Sciatic nerve (tissue), 2 donors: Measurements from ENCODE around the gene PLIN3. TPM values are rescaled to one million over a fixed set of nuclear protein-coding genes. Genes with fewer than 3 reads are reported as not detected.

Experiments used
- ATAC-seq: fragments of 200-7000 bp; cut with Tn5 transposase; one replicate; pipeline ENCODE4 v1.9.1; 2020; ENCODE audit warnings: mild to moderate bottlenecking, moderate library complexity
- DNase-seq: peaks from one replicate; pipeline ENCODE4 v3.0.0-alpha.2; 2020; ENCODE audit warnings: low spot score
- intact Hi-C: fragments of 100-400 bp; cut with DNase I; formaldehyde crosslinking; loops from one replicate; pipeline ENCODE4 v1.14.2; 2022
- total RNA-seq: library from RNA; stranded (reverse); fragmentation: NEBNext Ultra II Directional; extraction: Animal tissue kit (Norgen Biotek cat#: 25700); gene quantifications from one replicate; pipeline ENCODE4 v1.2.1, GENCODE V29; 2021
- donor health status: DM: no; HTN: no; CAD: no.
- donor health status: DM: no; HTN: no; CAD: no.

The PLIN3 gene, protein sequence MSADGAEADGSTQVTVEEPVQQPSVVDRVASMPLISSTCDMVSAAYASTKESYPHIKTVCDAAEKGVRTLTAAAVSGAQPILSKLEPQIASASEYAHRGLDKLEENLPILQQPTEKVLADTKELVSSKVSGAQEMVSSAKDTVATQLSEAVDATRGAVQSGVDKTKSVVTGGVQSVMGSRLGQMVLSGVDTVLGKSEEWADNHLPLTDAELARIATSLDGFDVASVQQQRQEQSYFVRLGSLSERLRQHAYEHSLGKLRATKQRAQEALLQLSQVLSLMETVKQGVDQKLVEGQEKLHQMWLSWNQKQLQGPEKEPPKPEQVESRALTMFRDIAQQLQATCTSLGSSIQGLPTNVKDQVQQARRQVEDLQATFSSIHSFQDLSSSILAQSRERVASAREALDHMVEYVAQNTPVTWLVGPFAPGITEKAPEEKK
- total RNA-seq, result 32.1 TPM

- DNase-seq (peak; percentile 99), ATAC-seq (peak; percentile 98)
- intact Hi-C loops, result no loop called here
These were observed at the start of gene PLIN3 for GRCh38 chr19:4867534-4868285. Gene PLIN3, minus strand, starts transcription at chr19:4867667. Its CDS starts 6,273 bp downstream, at chr19:4861394.

DNA sequence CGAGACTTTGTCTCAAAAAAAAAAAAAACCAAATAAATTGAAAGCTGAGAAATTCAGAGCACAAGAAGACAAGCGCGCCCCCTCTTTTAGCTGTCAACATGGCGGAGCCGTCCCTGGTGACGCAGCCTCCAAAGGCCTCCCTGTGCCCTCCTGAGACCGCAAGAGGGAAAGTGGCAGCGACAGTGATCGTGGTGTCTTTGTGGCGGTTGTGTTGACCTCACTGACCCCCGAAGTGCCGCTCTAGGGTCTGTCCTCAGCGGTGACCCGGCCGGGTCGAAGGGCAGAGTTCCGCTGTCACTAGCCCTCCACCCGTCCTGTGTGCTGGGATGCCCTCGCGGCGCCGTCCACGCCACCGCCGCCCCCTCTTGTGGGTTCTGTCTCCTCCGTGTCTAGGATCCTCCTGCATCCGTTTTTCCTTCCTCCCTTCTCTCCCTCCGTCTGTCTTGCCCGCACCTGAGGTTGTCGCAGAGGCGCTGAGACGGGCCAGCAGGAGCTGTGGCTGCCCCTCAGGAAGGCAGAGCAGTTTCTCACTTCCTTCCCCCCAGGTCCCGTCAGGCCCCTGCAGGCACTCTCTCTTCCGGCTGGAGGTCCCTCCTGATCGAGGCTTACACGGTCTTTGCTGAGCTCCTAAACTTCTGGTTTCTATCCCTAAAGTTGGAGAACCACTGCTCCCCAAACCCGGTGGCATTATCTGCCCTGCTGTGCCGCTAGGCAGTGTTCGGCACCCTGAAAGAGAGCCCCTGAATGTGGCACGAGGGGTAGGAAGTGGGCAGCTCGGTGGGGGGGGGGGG lies 49.0 kb upstream of the PLIN3 start:
- intact Hi-C loops, result loop anchor here (5.0 to 10.0 kb wide), 2 partner anchors 102 to 1386 kb away; no protein-coding TSS in a partner anchor
- no peak for ATAC-seq
- no peak for DNase-seq

GRCh38 chr19:4914736-4915501 lies 47.5 kb upstream of the PLIN3 start:
- intact Hi-C loops, result loop anchor here (5.0 to 10.0 kb wide), 3 partner anchors 43 to 1387 kb away; no protein-coding TSS in a partner anchor
- DNase-seq (no peak), ATAC-seq (no peak)

- intact Hi-C loops, result loop anchor here (5.0 to 10.0 kb wide), 2 partner anchors 42 to 99 kb away; no protein-coding TSS in a partner anchor
- ATAC-seq (no peak), DNase-seq (no peak)
These were observed 46.7 kb upstream of the PLIN3 start for GRCh38 chr19:4913996-4914735.

DNA sequence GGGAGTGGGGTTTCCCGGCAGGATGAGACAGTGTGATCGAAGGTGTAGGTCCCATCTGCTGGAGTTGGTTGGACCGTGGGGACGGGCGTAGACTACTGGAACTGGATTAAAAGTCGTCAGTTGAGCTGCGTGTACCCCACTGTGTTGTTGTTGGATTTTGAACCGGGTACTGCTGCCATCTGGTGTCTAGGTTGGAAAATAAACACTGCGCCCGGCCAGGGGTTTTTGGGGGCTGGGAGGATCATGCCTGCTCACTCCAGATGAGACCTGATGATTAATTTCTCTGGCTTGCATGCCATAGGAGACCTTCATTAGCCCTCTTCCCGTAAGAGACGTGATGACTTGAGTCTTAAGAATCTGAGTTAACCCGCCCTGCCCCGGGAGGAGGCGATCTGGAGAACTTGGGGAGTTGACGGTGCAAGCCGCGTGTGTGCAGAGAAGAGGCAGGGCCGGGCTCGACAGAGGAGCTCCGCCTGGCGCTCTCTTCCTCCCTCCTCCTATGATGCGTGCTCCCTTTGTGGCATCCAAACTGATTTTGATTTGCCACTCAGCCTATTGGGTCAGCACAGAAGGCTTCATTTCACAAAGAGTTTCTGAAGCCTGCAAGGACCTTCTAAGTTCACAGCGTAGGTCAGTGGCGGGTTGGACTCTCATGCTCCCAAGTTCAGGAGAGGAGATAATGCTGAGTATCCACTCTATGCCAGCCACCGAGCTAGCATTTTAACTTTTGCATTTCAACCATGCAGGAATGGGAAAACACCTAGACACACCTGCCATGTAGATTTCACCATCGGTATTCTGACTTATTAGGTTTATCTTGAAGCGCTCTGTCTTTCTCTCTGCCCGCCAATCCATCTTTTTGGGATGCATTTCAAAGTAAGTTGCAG lies 44.6 kb upstream of the PLIN3 start:
- intact Hi-C loops, result loop anchor here (5.0 to 10.0 kb wide), 2 partner anchors 40 to 97 kb away; no protein-coding TSS in a partner anchor
- peak; percentile 80 for ATAC-seq

DNA sequence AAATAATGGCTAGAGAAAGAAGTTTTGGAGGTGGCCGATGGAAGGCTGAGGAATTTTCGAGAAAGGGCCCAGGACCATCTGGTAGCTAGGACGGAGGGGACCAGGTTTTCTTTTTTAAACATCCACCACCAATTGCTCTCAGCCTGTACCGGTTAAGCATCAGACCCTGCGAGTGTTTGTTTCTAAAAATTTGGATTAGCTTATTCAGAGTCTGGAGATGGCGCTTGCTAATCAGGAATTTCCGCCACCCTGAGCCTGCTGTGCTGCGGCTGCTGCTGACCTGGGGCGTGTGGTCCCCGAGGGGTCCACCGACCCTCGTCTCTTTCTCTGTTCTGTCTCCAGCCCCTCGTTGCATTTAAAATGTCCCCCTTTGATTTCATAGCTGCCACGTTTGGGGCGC lies 43.8 kb upstream of the PLIN3 start:
- ATAC-seq, result no peak
- no peak for DNase-seq
- intact Hi-C loops, result loop anchor here (5.0 to 10.0 kb wide), 2 partner anchors 39 to 97 kb away; no protein-coding TSS in a partner anchor

More for the DNA sequence above, 44.6 kb upstream of the PLIN3 start:
- DNase-seq, result peak; percentile 76

DNA sequence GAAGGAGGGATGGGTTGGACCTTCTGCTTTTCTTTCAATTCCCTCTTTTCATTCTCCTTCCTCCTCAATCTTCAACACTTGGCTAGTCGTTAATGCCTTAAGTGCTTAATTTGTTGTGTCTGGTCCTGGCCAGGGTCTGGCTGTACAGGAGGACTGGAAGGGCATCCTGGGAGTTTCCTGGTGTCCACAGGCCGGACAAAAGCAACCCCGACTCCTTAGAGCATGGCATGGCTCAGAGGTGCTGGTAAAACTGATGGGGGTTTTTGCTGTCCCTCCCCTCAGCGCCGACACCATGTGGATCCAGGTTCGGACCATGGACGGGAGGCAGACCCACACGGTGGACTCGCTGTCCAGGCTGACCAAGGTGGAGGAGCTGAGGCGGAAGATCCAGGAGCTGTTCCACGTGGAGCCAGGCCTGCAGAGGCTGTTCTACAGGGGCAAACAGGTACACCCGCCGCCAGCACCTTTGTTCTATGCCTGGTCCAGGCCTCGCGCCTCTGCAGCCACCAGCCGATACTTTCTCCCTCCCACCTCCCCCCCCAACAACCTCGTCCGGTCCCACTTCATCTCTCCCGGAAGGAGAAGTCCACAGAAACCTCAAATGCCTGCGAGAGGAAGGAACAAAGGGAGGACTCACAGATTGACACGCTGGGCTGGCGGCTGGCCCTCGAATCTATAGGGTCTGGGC lies 43.3 kb upstream of the PLIN3 start:
- DNase-seq, result no peak
- no peak for ATAC-seq
- intact Hi-C loops, result loop anchor here (5.0 to 10.0 kb wide), 2 partner anchors 38 to 96 kb away; no protein-coding TSS in a partner anchor

DNA sequence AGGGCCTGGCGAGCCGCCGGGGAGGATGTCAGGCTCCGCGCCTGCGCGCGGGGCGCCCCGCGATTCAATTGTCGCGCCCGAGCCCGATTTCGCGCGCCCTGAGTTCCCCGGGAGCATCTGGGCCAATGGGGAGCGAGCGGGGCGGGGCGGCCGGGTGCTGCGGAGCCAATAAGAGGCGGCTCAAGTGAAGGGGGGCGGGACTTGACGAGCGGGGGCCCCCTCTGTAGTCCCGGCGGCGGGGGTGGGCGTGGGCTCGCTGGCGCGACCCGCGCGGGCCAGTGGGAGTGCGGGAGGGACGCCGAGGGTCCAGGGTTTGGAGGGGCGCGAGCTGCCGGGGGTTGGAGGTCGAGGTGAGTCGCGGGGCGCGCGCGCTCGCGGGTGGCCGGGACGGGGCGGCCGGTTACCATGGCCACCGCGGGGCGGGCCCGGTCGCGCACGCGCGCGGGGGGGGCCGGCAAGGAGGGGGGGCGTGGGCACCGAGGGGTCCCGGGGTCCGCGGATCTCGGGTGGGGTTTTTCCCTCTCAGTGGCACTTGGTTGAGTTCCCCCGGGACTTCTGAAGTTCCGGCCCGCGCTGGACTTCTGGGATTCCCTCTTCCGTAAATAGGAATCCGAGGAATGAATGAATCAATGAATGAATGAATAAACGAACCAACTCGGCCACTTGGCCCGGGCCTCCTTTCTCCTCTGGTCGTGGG lies 42.6 kb upstream of the PLIN3 start:
- intact Hi-C loops, result loop anchor here (5.0 to 10.0 kb wide), 2 partner anchors 38 to 95 kb away; no protein-coding TSS in a partner anchor
- ATAC-seq (peak; percentile 89), DNase-seq (peak; percentile 95)

DNA sequence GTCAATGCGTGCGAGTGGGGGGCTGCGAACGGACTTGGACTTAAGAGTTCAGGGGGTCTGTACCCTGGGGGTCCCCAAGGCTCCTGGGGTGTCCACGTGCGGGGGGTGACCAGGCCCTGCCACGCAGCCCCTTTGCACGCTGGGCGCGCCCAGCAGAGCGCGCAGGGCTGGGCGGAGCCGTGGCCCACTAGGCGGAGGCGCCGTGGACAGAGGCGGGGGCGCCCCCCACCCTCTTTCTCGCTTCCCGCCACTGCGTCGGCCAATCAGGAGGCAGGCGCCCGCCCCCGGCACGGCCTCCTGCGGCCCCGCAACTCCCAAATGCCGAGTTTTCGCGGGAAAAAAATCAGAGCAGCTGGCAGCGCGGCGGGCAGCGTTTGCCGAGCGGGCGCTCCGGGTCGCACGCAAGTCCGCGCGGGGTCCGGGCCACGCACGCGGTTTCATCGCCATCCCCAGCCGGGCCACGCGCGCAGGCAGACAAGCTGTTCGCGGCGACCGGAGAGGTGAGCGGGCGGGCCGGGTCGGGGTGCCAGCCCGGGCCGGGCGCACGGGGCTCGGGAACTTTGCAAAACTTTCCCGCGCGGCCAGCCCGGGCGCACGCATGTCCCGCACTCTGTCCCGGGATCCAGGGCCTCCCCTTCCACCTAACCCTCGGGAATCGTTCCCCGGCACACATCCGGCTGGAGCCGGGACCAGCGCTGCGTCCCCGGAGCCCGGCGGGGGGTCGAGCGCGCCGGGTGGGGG lies 41.9 kb upstream of the PLIN3 start, which contains the start of gene UHRF1:
Gene UHRF1 (plus strand): TSS at position 346 of the 741 bp plus-strand sequence. CDS start 1,385 bp downstream, outside the sequence.
- ATAC-seq, result no peak
- intact Hi-C loops, result no loop called here
- no peak for DNase-seq

GRCh38 chr19:4908781-4909155 lies 41.3 kb upstream of the PLIN3 start:
- ATAC-seq (no peak), DNase-seq (no peak)
- intact Hi-C loops, result no loop called here

DNA sequence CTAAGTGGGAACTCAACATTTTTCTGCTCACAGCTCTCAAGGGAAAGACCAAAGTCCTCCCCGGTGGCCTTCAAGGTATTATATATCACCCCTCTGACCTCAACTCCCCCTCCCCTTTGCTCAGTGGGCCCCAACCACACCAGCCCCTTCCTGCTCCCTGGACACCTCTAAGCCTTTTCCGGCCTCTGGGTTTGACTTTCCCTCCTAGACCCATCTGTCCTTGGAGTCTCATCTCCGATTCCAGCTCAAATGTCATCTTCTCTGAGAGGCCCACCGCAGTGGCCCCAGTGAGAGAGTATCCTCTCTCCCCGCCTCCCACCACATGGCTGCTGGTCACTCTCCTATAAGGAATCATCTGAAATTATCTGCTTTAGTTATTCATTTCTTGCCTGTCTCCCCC lies 40.9 kb upstream of the PLIN3 start:
- intact Hi-C loops, result no loop called here
- ATAC-seq, result no peak
- DNase-seq, result no peak

GRCh38 chr19:4906963-4907362 lies 39.5 kb upstream of the PLIN3 start:
- intact Hi-C loops, result no loop called here
- ATAC-seq (no peak), DNase-seq (no peak)

DNA sequence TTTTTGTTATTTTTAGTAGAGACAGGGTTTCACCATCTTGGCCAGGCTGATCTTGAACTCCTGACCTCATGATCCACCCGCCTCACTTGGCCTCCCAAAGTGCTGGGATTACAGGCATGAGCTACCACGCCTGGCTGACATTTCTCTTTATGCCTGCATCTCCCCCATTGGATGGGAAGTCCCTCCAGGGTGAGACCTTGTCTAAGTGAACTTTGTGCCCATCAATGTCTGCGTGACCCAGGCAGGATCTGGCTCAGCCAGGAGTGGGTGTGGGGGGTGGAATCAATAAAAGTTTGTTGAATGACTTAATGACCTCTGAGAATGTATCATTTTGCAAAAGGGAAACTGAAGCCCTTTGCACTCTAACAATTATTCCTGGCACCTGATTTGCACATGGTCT lies 37.0 kb upstream of the PLIN3 start:
- no peak for ATAC-seq
- intact Hi-C loops, result no loop called here

DNA sequence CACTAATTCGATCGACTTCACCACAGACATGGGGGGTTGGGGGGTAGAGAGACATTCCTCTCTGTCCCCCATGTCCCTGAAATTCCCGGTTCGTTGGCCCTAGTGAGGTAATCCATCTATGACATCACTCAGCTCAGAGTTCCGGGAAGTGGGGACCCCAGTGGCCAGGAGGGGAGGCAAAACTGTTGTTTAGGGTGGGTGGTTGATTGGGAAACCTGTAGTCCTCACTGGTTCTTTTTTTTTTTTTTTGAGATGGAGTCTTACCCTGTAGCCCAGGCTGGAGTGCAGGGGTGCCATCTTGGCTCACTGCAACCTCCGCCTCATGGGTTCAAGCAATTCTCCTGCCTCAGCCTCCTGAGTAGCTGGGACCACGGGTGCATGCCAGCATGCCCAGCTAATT lies 35.3 kb upstream of the PLIN3 start, which contains the start of gene ARRDC5:
Gene ARRDC5 (minus strand): TSS at position 101 of the 400 bp plus-strand sequence. CDS start 71 bp downstream, at position 30.
- intact Hi-C loops, result no loop called here
- no peak for ATAC-seq

More for the DNA sequence above, 37.0 kb upstream of the PLIN3 start:
- DNase-seq, result no peak

More for the DNA sequence above, 35.3 kb upstream of the PLIN3 start, which contains the start of gene ARRDC5:
- no peak for DNase-seq
